Activated gamma-delta T cell (primary cell): ENCODE measurements around the gene PIEZO2.
"Not testable (repeated sequence)": the region's sequence is repeated elsewhere in the genome, so short reads cannot be mapped to it uniquely, and the experiment has no call there.

ENCODE experiments used
- DNase-seq: peaks from one replicate; lab custom pipeline; 2025; lab: John Stamatoyannopoulos, UW

Gene PIEZO2

DNA sequence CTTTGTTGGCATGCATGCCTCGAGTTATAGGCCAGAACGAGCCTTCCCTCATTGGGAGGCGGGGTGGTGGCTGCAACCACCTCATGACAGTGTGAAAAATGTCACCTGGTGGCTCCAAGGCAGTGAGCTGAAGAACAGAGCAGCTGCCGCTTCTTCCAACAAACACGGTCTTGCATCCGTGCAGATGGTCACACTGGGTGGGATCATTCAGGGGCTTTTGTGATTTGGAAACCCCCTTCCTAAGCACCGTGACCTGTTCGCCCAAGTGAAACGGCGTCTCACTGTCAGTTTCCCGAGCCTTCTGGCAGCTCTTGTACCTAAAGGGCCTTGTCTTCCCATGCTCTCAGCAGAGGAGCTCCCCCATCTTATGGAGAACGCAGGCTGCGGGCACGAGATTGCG is 463.9 kb downstream of the PIEZO2 start:
- no peak for DNase-seq

DNA sequence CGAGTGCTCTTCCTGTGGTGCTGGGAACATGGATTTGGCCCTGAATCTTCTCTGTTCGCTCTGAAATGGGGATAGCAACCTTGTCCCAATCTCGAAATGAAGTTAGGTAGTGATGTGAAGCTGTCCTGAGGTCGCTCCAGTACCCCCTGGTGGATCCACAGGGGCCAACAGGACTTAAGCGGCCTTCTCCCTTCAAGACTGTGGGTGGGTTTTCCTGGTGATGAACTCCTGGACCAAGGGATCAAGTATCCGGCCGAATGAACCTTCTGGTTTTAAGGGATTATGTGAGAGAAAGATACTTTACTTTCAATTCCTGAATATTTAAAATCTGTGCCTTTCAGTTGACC is 467.0 kb downstream of the PIEZO2 start:
- no peak for DNase-seq

DNA sequence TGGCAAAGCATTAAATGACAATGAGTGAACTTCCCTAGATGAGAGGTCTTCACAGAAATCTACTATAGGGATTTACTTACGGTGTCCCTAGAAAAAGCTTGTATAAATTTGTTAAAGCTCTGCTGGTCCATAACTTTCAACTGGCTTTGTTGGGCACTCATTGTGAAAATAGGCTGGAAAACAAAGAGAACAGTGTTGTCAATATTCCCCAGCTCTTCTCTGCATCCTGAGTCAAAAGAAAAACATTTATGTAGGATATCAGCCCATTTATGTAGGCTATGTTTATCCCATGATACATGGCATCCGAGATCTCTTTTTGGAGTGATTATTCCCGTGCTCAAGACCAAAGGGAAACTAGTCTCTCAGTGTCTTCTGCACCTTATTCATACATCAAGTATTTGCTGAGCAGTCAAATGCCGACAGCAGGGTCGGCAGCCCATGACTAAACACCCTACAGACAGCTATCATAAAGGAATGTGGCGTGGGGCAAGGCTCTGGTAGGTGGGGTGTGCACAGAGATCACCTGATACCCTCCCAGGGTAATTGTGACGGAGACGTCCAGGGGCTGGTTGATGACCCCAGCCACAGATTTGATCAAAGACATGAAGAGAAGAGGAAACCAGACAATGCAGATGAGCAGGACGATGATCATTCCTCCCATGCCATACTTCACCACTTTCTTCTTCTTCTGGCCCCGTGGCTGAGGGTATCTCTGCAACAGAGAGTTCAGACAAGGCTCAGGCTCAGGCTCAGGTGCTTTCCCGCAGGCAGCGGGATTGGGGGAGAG is 467.6 kb downstream of the PIEZO2 start:
- DNase-seq, result no peak

DNA sequence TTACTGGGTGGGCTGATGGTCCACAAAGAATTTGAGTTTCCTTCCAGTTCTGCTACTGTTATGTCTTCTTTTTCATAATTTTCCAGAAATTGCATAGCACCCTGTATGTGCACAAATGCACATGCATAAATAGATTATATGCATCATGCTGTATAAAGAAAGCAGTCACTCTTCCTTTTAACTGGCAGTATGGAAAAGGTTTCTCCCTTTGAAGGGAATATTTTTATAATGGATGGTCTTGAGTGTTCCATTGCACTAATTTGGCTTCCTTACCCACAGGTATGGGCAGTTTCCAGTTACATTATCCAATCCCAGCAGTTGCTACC is 469.1 kb downstream of the PIEZO2 start:
- DNase-seq, result no peak

DNA sequence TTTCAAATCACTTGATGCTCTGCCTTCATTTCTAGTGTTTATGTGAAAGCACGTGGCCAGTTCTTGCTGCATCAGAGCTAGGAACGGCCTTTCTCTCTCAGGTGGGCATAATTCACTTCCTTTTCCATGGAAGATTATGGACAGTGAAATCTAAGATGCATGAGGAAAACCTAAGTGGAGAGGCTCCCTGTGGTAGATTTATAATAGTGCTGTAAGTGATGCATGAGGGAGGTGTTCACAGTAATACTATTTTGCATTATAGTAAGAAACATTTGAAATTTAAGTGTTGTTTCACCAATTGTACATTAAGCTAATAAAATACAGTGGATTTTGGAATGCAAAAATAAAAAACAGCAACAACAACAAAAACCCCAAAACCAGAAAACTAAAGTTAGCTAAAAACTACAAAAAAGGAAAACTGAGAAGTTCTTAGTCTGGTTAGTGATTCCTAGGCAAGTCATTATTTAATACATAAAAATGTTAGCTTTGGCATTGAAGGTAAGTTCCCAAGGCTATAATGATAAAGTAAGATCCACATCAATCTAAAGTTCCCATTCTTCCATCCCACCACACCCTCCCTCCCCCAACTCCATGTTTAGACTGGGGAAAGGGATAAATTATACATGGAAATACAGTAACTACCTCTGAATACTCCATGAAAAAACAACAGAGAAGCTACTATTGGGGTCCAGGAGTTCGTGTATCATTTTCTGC is 469.7 kb downstream of the PIEZO2 start:
- DNase-seq, result no peak

DNA sequence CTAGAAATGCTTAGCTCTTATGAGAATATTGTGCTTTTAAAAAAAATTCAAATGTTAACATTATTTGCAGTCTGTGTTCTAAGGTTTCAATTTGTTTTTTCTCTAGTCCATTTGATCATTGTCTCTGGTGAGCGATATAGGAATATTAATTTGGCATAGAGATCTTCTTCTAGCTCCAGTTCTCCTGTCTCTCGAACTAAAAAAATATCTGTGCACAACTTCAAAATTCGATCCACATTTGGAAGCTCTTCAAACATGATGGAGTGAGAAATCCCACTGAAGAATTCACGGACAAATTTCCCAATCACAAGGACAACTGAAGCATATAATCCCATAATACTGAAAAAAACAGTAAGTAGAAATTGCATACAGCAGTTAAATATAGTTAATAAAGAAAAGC is 477.9 kb downstream of the PIEZO2 start:
- DNase-seq, result no peak

DNA sequence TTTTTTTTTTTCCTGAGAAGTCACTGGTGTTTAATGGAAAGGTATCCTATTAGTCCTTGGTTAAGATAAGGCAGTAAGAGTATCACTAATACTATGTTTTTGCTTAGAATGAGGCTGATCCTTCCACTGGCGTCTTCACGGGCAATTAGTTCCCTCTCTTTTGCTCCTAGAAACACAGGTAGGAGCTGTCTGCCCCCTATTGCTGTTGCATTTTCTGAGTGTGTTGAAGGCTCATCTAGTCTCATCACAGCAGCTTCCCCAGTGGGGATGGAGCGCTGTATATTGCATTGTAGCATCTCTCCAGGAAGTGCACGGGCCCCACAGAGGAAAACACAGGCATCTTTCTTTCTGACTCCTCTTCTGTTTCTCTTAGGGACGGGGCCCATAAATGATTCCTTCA is 478.5 kb downstream of the PIEZO2 start:
- no peak for DNase-seq

DNA sequence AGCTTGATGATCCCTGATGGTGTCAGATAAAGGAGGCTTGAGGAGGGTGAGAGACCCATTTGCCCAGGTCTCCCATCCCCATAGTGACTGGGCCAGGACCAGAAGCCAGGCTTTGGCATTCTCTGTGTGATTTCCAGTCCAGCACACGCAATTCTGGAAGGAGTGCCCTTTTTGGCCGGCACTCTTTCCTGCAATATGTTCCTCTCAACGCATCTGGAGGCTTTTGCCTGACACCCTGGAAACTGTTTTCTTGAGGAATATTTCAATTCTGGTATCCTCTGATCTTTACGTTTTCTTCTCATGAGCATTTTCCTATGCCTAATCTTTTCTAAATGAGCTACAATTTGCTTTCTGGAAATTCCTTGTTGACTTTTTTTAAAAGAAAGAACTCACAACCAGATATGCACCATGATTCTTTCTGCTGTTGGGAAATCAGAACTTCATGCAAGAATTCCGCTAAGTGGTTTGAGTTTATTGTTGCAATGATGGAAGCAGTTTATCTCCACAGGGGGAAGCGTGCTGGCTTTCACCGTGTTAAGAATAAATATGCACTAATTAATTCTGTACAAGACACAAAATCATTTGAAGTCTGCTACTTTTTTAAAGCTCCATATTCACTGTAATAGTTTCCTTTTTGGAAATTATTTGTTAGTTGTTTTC is 479.8 kb downstream of the PIEZO2 start:
- no peak for DNase-seq

DNA sequence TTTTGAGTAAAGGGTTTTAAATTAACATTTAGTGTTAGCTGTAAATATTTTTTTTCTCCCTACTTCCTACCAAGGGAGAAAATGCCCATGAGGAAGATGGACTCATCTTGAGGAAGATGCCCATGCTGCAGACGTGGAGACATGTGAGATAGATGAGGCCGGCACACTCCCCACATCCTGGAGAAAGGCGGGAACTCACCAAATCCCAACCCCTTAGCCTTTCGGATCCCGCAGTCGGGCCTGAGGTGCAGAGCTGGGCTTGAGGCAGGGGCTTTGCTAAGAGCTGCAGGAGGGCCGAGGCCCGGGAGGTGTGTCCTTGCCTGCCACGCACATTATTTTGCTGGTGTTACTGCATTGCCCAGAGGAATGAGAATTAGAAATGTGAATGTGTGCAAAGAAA is 485.6 kb downstream of the PIEZO2 start:
- no peak for DNase-seq

DNA sequence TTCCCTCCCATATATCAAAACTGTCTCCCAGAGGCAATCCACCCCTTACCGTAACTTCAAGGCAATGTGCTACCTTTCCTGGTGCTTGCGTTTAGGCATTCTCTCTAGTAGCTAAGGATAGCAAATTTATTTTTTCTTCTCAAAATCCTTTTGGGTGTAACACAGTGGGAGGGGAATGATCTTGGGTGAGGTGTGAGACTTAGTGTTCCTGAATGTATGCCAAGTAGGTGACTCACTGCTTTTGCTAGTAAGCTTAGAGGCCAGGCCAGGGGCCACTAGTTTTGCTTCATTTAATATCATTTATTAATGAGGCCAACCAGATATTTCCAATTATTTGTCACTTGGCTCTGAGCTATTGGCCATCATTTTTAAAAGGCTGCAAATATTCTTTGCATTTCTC is 488.1 kb downstream of the PIEZO2 start:
- DNase-seq, result no peak

DNA sequence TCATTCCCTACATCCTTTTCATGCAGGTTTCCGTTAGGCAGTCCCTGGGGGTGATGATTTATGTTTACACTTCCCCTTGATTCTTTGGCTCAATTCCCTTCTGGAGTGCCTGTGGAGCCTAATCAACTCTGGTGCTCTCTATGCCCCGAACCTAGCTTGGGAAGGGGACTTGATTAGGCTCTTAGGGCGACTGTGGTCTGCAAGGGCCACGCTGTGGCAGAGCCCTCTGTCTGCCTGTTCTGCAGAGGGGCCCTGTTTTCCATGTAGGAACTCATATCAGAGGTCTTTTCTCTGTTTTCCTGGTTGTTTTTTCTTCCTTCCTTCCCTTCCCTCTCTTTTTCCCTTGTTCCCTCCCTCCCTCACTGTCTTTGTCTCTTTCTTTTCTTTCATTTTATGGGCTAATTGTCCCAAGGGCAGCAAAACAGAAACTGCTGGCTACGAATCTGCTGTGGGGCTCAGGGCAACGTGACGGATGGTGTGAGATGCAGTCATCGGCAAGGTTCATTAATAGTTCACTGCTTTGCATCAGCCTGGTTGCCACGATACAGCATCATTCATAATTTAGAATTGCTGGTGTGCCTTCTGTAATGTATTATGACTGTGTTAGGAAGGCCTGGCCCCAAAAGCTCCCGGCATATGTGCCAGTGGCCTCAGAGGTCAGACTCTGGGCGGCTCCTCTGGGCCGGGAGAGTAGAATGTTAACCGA is 489.0 kb downstream of the PIEZO2 start:
- no peak for DNase-seq

DNA sequence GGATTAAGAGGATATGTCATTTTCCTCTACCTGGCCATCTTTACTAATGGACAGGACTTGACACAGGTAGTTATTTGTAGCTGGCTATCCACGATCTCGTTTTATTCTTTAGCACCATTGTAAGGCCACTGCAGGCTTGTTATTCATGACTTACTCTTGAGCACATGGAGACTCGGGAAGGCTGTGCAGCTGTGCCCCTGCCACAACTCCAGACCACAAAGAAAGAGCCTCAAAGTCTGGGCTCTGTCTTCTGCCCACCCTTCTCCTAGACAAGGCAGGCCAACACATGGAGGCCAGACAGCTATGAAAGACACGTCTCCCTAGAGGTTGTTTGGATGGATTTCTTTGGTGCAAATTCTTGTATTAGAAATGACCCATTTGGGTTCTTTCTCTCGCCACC is 489.8 kb downstream of the PIEZO2 start:
- DNase-seq, result no peak

DNA sequence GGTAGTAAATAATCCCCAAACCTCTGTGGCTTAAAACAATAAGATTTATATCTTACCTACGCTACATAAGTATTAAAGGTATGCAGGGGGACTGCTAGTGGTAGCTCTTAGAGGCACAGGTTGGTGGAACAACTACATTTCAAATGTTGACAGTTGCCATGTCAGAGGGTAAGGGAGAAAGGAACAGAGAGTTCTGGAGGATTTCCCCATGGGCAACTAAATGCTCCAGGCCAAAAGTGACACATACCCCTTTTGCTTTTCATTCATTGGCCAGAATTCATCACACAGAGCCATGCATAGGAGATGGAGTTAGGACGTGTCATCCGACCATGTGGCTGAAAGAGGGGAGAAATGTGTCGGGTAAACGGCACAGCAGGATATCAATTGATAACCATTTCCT is 490.4 kb downstream of the PIEZO2 start:
- DNase-seq, result no peak

DNA sequence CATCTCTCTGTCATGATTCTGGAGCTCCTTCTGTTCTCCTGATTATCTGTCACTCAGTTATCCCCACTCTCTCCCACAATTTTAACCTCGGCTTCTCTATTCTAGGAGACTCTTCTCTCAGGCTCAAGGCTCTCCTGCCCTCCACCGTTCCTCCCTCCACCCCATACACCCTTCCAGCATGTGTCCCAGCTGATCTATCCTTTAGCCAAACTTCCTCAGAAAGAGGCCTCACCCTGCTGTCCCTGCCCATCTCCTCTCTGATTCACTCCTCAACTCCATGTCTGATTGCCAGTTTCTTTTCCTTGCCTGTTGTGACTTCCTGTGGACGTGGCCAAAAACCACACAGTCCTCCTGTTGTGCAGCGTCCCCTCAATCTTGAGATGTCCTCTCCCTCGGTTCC is 505.4 kb downstream of the PIEZO2 start:
- DNase-seq, result not testable (repeated sequence)

DNA sequence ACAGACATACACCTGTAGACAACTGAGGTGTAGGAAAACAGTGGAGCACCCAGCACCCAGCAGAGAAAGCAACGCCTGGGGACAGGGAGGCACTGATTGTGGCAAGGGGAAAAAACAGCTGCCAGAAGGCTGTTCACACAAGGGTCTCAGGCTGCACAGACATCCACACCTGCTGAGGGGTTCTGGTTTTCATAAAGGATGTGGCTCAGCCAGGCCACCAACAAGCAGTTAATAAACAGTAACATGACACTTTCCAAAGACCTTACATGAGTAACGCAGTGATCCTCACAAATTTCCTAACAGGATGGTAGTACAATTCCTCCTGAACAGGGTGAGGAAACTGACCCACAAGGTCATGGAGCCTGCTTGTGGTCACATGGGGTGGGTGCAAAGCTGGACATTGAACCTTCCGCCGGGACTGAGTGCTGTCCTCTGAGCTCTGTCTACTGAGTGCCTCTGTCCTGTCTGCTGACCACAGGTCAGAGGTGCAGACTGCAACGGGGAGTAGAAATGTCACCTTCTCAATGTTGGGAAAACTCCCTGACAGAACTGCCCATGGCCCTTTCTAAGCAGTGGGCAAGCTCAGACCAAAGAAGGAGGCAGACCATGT is 506.3 kb downstream of the PIEZO2 start:
- not testable (repeated sequence) for DNase-seq

DNA sequence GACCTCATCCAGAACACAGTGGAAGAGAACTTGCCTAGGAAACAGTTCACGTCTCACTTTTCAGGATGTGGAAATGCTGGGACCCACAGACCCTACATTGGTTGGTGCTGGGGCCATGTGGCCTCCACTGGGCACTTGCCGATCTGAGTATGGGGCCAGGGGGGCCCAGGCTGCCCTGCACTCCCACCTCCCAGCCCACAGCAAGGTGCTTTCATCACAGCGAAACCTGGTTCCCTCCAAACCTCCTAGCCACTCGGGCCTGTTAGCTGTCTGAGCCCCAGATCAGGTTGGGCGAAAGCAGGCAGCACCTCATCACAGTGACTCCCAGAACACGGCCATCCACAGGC is 510.9 kb downstream of the PIEZO2 start:
- not testable (repeated sequence) for DNase-seq

DNA sequence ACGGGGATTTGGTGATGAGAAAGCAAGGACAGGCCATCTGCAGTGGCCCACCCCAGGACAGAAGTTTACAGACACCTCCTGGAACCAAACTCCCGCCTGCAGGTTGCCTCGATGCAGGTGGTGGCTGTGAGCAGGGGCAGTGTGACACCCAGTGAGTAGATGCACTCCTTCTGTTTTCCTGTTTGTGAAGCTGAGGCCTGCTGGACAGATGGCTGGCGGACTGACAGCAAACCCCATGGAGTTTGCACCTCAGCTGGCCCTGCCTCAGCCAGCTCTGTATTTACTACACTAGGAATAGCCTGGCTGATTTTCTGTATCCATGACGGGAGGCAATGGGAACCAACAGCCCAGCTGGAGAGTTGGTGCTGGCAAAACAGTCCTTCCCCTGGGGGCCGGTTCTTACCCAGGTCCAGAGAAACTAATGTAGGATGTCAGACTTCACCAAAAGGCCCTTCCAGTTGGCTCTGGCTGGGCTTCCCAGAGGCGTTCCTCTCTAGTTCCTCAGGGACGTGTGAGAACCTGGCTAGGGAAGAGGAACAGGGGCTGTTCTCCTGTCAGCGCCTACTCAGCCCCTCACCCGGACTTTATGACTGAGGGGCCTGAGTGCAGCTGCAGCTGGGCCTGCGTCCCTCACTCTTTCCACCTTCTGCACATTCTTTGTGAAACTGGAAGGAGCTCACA is 511.4 kb downstream of the PIEZO2 start:
- DNase-seq, result not testable (repeated sequence)

DNA sequence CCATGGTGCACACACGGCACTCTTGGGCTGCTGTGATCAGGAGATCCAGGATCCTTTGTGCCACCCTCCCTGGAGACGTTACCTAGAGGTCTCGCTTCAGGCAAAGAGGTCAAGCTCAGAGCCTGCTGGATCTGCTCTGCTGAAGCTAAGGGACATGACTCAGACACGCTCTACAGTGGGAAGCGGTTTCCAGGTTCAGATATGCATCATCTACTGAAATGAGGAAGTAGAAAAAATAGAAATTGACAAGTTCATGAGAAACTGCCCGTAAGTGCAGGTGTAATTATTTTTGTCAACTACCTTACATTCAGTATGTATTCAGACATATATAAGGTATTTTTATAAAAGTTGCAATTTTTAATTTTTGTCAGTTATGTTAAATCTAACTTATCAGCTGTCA is 520.3 kb downstream of the PIEZO2 start:
- DNase-seq, result not testable (repeated sequence)

DNA sequence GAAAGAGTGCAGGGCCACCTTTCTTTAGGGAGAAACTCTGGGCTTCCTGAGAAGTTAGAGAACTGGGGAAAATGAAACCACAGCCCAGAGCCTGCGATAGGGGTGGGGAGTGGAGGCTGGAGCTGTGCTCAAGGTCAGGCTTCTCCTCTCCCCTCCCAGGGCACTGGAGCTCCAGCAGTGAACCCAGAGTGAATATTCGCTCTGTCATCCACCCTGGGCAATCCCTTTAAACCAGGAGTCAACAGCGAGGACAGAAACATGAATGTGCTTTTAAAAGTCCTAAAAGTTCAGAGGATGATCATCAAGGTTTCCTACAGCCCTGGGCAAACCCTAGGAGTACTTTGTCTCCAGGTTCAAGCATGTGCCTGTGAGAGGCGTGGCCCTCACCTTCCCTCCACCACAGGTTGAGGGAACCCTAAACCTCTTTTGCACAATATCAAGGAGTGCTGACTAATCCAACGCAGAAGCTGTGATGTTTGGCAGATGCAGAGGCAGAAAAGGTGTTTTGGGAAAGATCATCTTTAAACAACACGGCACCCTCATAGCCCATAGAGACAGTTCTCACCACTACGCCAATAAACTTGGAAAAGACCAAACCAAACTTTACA is 522.7 kb downstream of the PIEZO2 start:
- DNase-seq, result not testable (repeated sequence)

DNA sequence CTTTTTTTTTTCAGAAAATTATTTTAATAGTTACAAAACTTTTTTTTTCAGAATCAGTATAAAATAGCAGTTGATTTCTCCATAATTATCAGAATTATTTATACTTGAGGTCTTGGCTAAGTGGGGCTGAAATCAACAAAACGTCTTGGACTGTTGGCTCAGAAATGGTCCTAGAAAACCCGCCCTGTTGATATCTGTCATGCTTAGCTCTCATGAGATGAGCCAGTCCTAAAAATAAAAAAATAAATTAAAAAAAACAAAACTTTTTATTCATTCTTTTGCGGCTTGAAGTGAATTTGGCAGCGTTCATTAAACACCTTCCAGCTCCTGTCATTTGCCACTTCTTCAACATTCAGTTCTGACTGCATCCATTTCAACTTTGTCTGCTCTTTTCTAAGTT is 525.8 kb downstream of the PIEZO2 start:
- DNase-seq, result not testable (repeated sequence)

DNA sequence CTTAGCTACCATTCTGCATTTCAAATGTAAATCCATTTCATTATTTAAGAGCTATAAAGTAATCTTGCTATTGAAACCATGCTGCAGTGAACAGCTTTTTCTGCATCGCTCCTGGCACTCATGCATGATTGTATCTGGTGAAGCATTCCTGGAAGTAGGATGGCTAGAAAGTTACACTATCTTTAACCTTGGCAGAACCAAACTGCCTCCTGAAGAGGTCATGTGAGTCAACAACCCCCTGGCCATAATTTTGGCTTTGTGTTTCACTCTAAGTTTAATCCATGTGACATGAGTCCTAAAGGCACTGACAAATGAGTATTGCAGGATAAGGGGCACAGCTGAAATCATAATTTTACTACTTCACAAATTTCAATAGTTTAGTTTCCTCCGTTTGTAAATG is 526.4 kb downstream of the PIEZO2 start:
- not testable (repeated sequence) for DNase-seq
